SH-SY5Y (cell line): Measurements from ENCODE around the gene TFG.

ENCODE experiments used
- GATA2 ChIP-seq: IDR thresholded peaks from 2 replicates; pipeline ENCODE4 v1.6.1; 2011; ENCODE audit warnings: mild to moderate bottlenecking, low read depth, low read length
- GATA3 ChIP-seq: IDR thresholded peaks from 2 replicates; pipeline ENCODE4 v1.6.1; 2011; ENCODE audit warnings: low read depth, mild to moderate bottlenecking, low read length, moderate library complexity

DNA sequence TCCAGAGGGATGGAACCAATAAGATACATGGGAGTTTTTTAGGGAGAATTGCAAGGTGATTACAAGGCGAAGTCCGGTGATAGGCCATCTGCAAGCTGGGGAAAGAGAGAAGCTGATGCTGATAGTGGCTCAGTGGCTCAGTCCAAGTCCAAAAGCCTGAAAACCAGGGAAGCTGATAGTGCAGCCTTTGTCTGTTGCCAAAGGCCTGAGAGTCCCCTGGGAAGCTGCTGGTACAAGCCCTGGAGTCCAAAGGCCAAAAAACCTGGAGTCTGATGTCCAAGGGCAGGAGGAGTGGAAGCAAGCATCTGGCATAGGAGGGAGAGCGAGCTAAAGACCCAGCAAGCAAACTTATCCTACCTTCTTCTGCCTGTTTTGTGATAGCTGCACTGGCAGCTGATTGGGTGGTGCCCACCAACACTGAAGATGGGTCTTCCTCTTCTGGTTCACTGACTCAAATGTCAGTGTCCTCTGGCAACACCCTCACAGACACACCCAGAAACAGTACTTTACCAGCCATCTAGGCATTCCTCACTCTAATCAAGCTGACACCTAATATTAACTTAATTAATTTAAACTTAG, 16.7 kb downstream of the TFG start:
- TF ChIP-seq GATA2: no peak
- TF ChIP-seq GATA3: no peak
